IPS-NIHi11 (cell line): Measurements from ENCODE around the gene CCN5.
"Not testable (repeated sequence)": the region's sequence is repeated elsewhere in the genome, so short reads cannot be mapped to it uniquely, and the experiment has no call there.

Experiments used
- DNase-seq: peaks from one replicate; pipeline ENCODE4 v3.0.0; 2012; ENCODE audit warnings: mixed read lengths, low spot score

CCN5 gene

GRCh38 chr20:44695295-44695673 lies 19.9 kb upstream of the CCN5 start:
- DNase-seq: no peak

- DNase-seq: no peak
Observed at GRCh38 chr20:44695674-44696300, 19.4 kb upstream of the CCN5 start.

- DNase-seq: no peak
Observed at GRCh38 chr20:44696315-44696714, 18.9 kb upstream of the CCN5 start.

DNA sequence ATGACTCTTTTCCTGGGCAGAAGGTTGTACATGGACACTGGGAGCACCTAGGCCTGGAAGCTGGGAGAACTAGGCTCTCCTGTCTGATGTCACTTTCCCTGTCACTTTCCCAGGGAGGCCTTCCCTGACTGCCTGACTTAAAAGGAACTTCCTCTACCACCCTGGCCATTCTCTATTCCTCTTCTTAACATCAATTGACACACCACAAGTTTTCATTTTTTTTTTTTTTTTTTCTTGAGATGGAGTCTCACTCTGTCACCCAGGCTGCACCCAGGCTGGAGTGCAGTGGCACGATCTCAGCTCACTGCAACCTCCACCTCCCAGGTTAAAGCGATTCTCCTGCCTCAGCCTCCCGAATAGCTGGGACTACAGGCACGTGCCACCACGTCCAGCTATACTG lies 18.1 kb upstream of the CCN5 start:
- not testable (repeated sequence) for DNase-seq

DNA sequence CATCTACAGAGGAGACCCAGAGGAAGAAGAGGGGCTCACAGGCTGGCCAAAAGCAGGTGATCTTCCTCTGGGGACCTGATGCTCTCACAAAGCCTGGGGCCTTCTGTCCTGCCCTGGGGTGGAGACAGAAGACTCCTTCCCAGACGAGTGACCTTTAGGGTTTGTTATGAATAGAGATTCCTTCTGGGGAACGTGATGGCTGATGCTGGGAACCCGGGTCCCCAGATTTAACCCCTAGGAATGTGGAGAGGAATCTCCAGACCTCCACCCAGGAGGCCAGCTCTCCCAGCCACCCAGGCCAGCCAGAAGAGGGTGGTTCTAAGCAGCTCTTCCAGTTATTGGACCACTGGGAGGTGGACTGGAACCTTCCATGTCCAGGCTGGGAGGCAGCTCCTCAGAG lies 16.8 kb upstream of the CCN5 start:
- no peak for DNase-seq

- DNase-seq: no peak
Observed at GRCh38 chr20:44700306-44700705, 14.9 kb upstream of the CCN5 start.

- DNase-seq: peak; percentile 69
Observed at GRCh38 chr20:44701118-44701857, 13.9 kb upstream of the CCN5 start.

- DNase-seq: no peak
Observed at GRCh38 chr20:44701858-44702256, 13.3 kb upstream of the CCN5 start.

DNA sequence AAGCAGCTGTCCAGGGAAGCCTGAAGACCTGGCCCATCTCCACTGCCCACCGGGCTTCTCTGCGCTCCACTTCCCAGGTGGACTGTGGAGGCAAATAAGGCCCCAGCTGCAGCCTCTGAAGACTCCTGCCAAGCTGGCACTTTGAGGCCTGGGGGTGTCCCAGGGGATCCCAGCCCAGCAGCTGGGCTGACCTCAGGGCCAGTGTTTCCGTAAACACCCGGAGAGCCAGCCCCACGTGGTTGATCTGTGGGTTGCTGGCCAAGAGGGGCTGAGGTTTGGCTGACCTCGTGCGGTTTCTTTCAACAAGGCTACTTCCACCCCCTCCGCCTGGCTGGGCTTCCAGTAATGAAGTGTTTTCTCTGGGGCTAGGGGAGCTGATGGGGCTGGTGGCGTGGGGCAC lies 12.4 kb upstream of the CCN5 start:
- no peak for DNase-seq

- DNase-seq: no peak
Observed at GRCh38 chr20:44703183-44703925, 11.8 kb upstream of the CCN5 start.

DNA sequence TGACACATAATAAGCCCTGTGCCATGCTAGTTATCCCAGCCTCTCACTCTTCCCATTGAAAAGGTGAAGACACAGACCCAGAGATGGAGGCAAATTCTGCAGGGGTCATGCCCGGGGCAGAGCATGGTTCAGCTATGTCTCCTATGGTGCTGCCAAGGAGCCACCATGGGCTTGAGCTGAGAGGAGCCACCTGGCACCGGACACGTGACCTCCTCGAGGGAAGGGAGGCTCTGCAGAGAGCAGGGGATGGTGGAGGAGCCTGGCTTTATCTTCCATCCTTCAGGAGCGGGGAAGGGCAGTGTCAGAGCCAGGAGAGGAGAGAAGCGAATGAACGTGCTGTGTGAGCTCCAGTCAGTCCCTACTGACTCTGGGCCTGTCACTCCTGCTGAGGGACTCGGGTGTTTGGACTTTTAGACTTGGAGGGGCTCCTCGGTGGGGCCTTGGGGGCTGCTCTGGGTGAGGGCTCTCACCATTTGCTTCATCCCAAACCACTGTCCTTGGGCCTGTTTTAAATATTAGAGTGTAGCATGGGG lies 11.1 kb upstream of the CCN5 start:
- DNase-seq: no peak

DNA sequence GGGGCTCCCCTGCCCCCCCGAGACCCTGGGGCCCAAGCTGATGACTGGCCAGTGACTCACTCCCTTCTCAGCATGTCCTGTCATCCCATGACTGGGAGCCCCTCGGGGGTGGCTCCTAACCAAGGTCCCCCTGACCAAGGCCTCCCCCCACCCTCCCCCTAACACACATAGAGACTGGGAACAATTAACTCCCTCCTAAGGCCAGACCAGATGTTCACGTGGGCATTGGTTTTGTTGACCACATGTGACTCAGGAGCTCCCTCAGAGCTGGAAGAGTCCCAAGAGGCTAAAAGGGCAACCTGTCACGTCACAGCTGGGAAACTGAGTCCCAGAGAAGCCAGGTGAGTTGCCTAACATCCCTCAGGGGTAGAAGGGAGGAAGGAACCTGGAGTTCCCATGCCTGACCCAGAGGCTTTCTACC lies 10.6 kb upstream of the CCN5 start:
- DNase-seq: no peak

- DNase-seq: no peak
Observed at GRCh38 chr20:44705364-44706094, 9.6 kb upstream of the CCN5 start.

DNA sequence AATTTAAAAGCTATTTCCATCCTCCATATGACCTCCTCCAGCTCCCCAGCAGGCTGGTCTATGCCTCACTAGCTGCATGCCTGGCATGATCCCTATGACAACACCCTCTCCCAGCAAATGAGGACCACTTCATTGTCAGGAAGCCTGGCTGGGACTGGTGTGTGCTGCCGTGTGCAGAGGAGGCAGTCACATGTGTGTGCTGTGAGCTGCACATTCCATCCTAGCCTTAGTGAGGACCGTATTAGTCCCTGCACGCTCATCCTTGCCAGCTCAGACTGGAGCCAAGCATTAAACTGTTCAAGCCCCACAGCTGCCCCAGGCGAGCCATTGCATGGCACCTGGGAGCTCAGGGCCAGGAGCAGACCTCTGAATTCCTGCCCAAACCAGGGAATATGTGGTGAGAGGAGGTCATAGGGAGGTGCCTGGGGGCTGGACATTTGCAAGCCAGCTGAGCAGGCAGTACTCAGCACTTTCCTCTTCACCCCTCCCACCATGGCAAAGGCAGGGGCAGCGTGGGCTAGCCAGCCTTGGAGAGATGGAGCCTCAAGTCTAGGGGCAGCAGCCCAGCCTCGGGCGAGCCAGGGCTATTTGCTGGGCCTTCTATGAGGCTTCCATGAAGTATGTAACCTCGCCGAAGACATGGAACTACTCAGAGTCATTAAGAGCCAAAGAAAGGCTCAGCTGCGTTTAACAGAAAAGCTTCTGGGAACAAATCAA lies 8.7 kb upstream of the CCN5 start:
- no peak for DNase-seq

GRCh38 chr20:44707018-44707579 lies 8.1 kb upstream of the CCN5 start:
- DNase-seq: no peak

DNA sequence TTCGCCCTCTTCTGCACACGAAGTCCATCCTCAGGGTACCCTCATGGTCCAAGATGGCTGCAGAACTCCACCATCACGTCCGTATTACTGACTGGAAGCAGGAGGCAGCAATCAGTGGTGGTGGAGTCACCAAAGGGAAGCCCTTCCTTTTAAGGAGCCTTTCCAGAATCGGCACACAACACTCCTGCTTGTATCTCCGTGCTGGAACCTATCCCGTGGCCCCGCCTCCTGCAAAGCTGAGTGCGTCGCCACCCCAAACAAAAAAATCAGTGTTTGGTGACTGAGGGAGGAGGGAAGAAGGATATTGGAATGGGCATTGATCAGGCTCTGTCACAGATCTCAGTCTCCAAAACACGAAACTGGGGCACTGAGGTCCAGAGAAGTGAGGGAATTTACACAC lies 5.8 kb upstream of the CCN5 start:
- no peak for DNase-seq

GRCh38 chr20:44709797-44710196 lies 5.4 kb upstream of the CCN5 start:
- DNase-seq: no peak

DNA sequence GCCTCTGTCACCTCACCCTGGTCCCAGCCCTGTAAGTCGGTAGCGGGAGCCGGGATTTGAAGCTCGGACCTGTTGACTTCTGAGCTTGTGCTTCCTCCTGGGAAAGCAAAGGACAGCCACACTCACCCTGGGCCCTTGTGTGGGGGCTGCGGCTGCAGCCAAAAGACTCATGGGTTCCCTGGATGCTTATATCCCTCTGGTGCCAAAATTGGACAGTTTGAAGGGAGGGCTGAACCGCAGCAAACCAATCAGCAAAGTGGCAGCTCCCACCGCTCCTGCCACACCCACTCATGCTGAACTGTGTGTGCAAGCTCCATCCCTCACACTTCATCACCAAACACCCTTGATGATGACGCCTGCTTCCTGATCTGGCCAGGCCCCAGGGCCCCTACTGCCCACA lies 3.9 kb upstream of the CCN5 start:
- DNase-seq: no peak

DNA sequence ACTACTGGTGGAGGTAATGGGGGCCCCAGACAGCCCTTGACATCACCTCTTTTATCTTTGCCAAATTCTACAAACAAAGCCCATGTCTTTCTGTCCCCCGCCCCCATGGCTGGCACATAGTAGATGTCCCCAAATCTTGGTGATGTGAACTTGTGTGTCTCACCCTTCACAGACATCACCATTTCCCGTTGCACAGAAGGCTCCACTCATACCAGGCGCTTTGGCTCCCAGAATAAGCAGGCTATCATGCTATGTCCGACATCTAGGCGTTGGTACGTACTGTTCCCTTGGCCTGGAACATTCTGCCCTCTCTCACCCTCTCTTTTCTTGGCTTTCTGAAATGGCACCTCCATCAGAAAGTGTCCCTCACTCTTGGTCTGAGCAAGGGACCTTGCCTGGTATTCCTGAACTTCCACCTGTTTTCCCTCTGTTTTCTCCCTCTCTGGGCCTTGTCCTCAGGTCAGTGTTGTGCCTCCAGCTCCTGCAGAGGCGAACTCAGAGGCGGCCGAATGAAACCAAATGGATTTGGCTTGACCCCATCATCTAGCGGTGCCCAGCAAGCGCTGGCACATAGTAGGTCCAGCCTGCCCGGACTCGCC lies 968 bp upstream of the CCN5 start:
- no peak for DNase-seq

GRCh38 chr20:44715499-44716308 lies 535 bp downstream of the CCN5 start:
- no peak for DNase-seq
